Esophagus muscularis mucosa (tissue), 4 donors: Measurements from ENCODE around the gene PIH1D1.

ENCODE experiments used
- CTCF ChIP-seq, 3 experiments: fragments of 200-600 bp in 2 of 3; fragments of 450-650 bp in 1 of 3; sonication (generic) in 2 of 3; IDR thresholded peaks; one replicate each; pipeline ENCODE4 v1.5.1; 2017 to 2019; ENCODE audit warnings: antibody characterized with exemption in 3 of 3, mild to moderate bottlenecking in 2 of 3, moderate library complexity in 1 of 3
- EP300 ChIP-seq: sonication (generic); formaldehyde crosslinking; IDR thresholded peaks from one replicate; pipeline ENCODE4 v1.6.1; 2017; ENCODE audit warnings: antibody characterized with exemption
- POLR2A ChIP-seq: fragments of 450-650 bp; IDR thresholded peaks from one replicate; pipeline ENCODE4 v1.6.1; 2017; ENCODE audit warnings: antibody characterized with exemption, moderate library complexity, mild to moderate bottlenecking, low read depth
- POLR2AphosphoS5 ChIP-seq, 2 donors: sonication (generic); formaldehyde crosslinking; IDR thresholded peaks; one replicate each; pipeline ENCODE4 v1.6.1; 2017; ENCODE audit warnings: antibody characterized with exemption in 2 of 2

- TF ChIP-seq CTCF (IDR thresholded peaks at IDR 0.05) (no peak), POLR2A (no peak), POLR2AphosphoS5 (IDR thresholded peaks at IDR 0.05) (no peak), EP300 (no peak)
These were observed 39.6 kb upstream of the PIH1D1 start for GRCh38 chr19:49491030-49491803.
